ENCODE results near the gene MALT1.

Gene MALT1

DNA sequence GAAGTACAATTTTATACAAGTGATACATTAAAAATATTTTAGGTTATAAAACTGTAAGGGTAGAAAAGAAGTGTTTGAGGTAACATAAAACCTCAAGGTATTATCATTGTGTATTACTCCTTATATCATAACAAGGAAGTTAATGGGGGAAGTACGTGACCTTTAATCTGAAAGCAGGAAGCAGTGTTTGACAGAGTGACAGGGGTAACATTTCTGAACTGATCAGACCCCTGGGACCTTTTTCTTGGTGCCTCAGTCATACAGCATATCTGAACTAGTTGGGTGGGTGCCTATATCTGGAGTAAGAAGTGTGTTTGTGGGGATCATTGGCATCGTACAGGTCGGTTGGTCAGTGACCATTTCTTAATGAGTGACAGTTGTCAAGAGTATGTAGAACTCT is 43.0 kb downstream of the MALT1 start:
- H3K4me2 ChIP-seq (ENCODE audit: low read depth, low read length) = no peak overlapping the region
- DNase-seq = no peak

GRCh38 chr18:58714821-58715220 is 43.6 kb downstream of the MALT1 start:
- H4K20me1 ChIP-seq (ENCODE audit: insufficient read depth, low read length) = no peaks in the 10 kb centered on the region
- TF ChIP-seq CTCF (IDR thresholded peaks at IDR 0.05; ENCODE audit: low read length) (no peak), EZH2 (optimal IDR thresholded peaks at IDR 0.05; ENCODE audit: low read depth, low read length) (no peak), EZH2phosphoT487 (IDR thresholded peaks at IDR 0.05; ENCODE audit: low read length) (no peak)
- H3K27me3 ChIP-seq (replicated peaks; ENCODE audit: insufficient read depth, low read length) = no peaks in the 10 kb centered on the region
- H2AFZ ChIP-seq (ENCODE audit: low read length) = no peak overlapping the region
- no peak overlapping the region for H3K4me3 ChIP-seq (ENCODE audit: low read length)
- H3K79me2 ChIP-seq (ENCODE audit: low read length) = no peaks in the 10 kb centered on the region; the same call in 1 of the 2 replicates
- H3F3A ChIP-seq (ENCODE audit: insufficient read depth, low read length) = no peaks in the 10 kb centered on the region
- H3K9me2 ChIP-seq (replicated peaks; ENCODE audit: insufficient read depth, low read length) = no peaks in the 10 kb centered on the region
- H3K4me1 ChIP-seq (ENCODE audit: low read length) = no peaks in the 10 kb centered on the region
- no peak for DNase-seq
- H3K36me3 ChIP-seq (replicated peaks; ENCODE audit: insufficient read depth, low read length) = peaks cover 4% of the 10 kb centered on the region; the same call in 1 of the 2 replicates
- H3K9me3 ChIP-seq (replicated peaks; ENCODE audit: insufficient read depth, low read length) = no peaks in the 10 kb centered on the region
- H3K9ac ChIP-seq (ENCODE audit: low read length) = no peak overlapping the region
- H3K4me2 ChIP-seq (ENCODE audit: low read depth, low read length) = no peak overlapping the region
- no peak overlapping the region for H3K27ac ChIP-seq (ENCODE audit: low read length)

More for the DNA sequence above, 43.0 kb downstream of the MALT1 start:
- H3K79me2 ChIP-seq (ENCODE audit: low read length) = no peaks in the 10 kb centered on the region; the same call in 1 of the 2 replicates
- no peaks in the 10 kb centered on the region for H3K9me2 ChIP-seq (replicated peaks; ENCODE audit: insufficient read depth, low read length)
- H2AFZ ChIP-seq (ENCODE audit: low read length) = no peak overlapping the region
- TF ChIP-seq EZH2 (optimal IDR thresholded peaks at IDR 0.05; ENCODE audit: low read depth, low read length) (no peak), EZH2phosphoT487 (IDR thresholded peaks at IDR 0.05; ENCODE audit: low read length) (no peak), CTCF (IDR thresholded peaks at IDR 0.05; ENCODE audit: low read length) (no peak)
- H3K4me1 ChIP-seq (ENCODE audit: low read length) = no peaks in the 10 kb centered on the region
- no peak overlapping the region for H3K27ac ChIP-seq (ENCODE audit: low read length)
- H3K9me3 ChIP-seq (replicated peaks; ENCODE audit: insufficient read depth, low read length) = no peaks in the 10 kb centered on the region
- H3K27me3 ChIP-seq (replicated peaks; ENCODE audit: insufficient read depth, low read length) = no peaks in the 10 kb centered on the region
- H4K20me1 ChIP-seq (ENCODE audit: insufficient read depth, low read length) = no peaks in the 10 kb centered on the region
- H3K9ac ChIP-seq (ENCODE audit: low read length) = no peak overlapping the region
- no peak overlapping the region for H3K4me3 ChIP-seq (ENCODE audit: low read length)
- peaks cover 4% of the 10 kb centered on the region; the same call in 1 of the 2 replicates for H3K36me3 ChIP-seq (replicated peaks; ENCODE audit: insufficient read depth, low read length)
- H3F3A ChIP-seq (ENCODE audit: insufficient read depth, low read length) = no peaks in the 10 kb centered on the region

- Histone ChIP-seq H3K4me1 (ENCODE audit: low read length) (no peaks in the 10 kb centered on the region), H4K20me1 (ENCODE audit: insufficient read depth, low read length) (no peaks in the 10 kb centered on the region), H3K27ac (ENCODE audit: low read length) (no peak overlapping the region), H3K9me2 (replicated peaks; ENCODE audit: insufficient read depth, low read length) (no peaks in the 10 kb centered on the region), H2AFZ (ENCODE audit: low read length) (no peak overlapping the region), H3K27me3 (replicated peaks; ENCODE audit: insufficient read depth, low read length) (no peaks in the 10 kb centered on the region), H3F3A (ENCODE audit: insufficient read depth, low read length) (no peaks in the 10 kb centered on the region), H3K9ac (ENCODE audit: low read length) (no peak overlapping the region), H3K4me2 (ENCODE audit: low read depth, low read length) (no peak overlapping the region), H3K36me3 (replicated peaks; ENCODE audit: insufficient read depth, low read length) (peaks cover 4% of the 10 kb centered on the region; the same call in 1 of the 2 replicates), H3K79me2 (ENCODE audit: low read length) (no peaks in the 10 kb centered on the region; the same call in 1 of the 2 replicates), H3K4me3 (ENCODE audit: low read length) (no peak overlapping the region), H3K9me3 (replicated peaks; ENCODE audit: insufficient read depth, low read length) (no peaks in the 10 kb centered on the region)
- TF ChIP-seq CTCF (IDR thresholded peaks at IDR 0.05; ENCODE audit: low read length) (no peak), EZH2 (optimal IDR thresholded peaks at IDR 0.05; ENCODE audit: low read depth, low read length) (no peak), EZH2phosphoT487 (IDR thresholded peaks at IDR 0.05; ENCODE audit: low read length) (no peak)
- DNase-seq = no peak
These were observed 44.3 kb downstream of the MALT1 start for GRCh38 chr18:58715540-58715939.
